Kidney epithelial cell (primary cell): Measurements from ENCODE around the gene PI3. TPM values are rescaled to one million over a fixed set of nuclear protein-coding genes. Genes with fewer than 3 reads are reported as not detected.

ENCODE experiments used
- DNase-seq: peaks from one replicate; pipeline ENCODE4 v3.0.0-alpha.2; 2010; ENCODE audit warnings: low read depth
- H3K27me3 ChIP-seq: 2 replicates; pipeline ENCODE4 v1.6.0; 2011; ENCODE audit warnings: low read length; ENCODE audit not compliant: control insufficient read depth, insufficient read depth
- H3K36me3 ChIP-seq: 2 replicates; pipeline ENCODE4 v1.5.1; 2011; ENCODE audit warnings: low read length; ENCODE audit not compliant: control insufficient read depth, insufficient read depth
- H3K4me3 ChIP-seq: 2 replicates; pipeline ENCODE4 v1.5.1; 2011; ENCODE audit warnings: low read depth, mild to moderate bottlenecking, control low read depth, low read length
- CTCF ChIP-seq: IDR thresholded peaks from 2 replicates; pipeline ENCODE4 v1.5.1; 2011; ENCODE audit warnings: mild to moderate bottlenecking, moderate library complexity, low read length, control low read depth, inconsistent platforms; ENCODE audit not compliant: insufficient read depth, poor library complexity, severe bottlenecking
- total RNA-seq: library from RNA; depleted of rRNA; stranded (reverse); fragments of >200 nt; gene quantifications from 2 replicates; pipeline ENCODE4 v1.2.3, GENCODE V29; 2015

The PI3 gene
- total RNA-seq, 1 donor from 2014 or later = not detected

GRCh38 chr20:45179166-45179565, 4.5 kb downstream of the PI3 start:
- TF ChIP-seq CTCF = no peak
- Histone ChIP-seq H3K27me3 (no peaks in the 10 kb centered on the region), H3K36me3 (no peaks in the 10 kb centered on the region), H3K4me3 (no peak overlapping the region)
- DNase-seq = no peak

- Histone ChIP-seq H3K27me3 (no peaks in the 10 kb centered on the region), H3K4me3 (no peak overlapping the region), H3K36me3 (no peaks in the 10 kb centered on the region)
- no peak for TF ChIP-seq CTCF
- no peak for DNase-seq
These were observed 6.9 kb downstream of the PI3 start for GRCh38 chr20:45181639-45182038.

GRCh38 chr20:45183084-45183483, 8.4 kb downstream of the PI3 start:
- H3K27me3 ChIP-seq = no peaks in the 10 kb centered on the region
- no peak for DNase-seq
- H3K4me3 ChIP-seq = no peak overlapping the region
- TF ChIP-seq CTCF = no peak
- H3K36me3 ChIP-seq = no peaks in the 10 kb centered on the region

- no peak for DNase-seq
- no peak for TF ChIP-seq CTCF
- Histone ChIP-seq H3K4me3 (no peak overlapping the region), H3K36me3 (no peaks in the 10 kb centered on the region), H3K27me3 (no peaks in the 10 kb centered on the region)
These were observed 13.0 kb downstream of the PI3 start for GRCh38 chr20:45187693-45188092.

GRCh38 chr20:45189067-45189609, 14.4 kb downstream of the PI3 start:
- no peak for TF ChIP-seq CTCF
- DNase-seq = no peak
- Histone ChIP-seq H3K36me3 (no peaks in the 10 kb centered on the region), H3K27me3 (no peaks in the 10 kb centered on the region), H3K4me3 (no peak overlapping the region)

GRCh38 chr20:45189861-45190260, 15.2 kb downstream of the PI3 start:
- no peak for DNase-seq
- no peaks in the 10 kb centered on the region for H3K36me3 ChIP-seq
- no peaks in the 10 kb centered on the region for H3K27me3 ChIP-seq
- H3K4me3 ChIP-seq = no peak overlapping the region
- no peak for TF ChIP-seq CTCF
